Liver (tissue), 3 donors: ENCODE data around the gene TOB1.

Experiments
- NR2F2 ChIP-seq: IDR thresholded peaks from 2 replicates; pipeline ENCODE4 v1.6.1; 2016; ENCODE audit warnings: antibody characterized with exemption
- YY1 ChIP-seq: IDR thresholded peaks from 2 replicates; pipeline ENCODE4 v1.6.1; 2016; ENCODE audit warnings: antibody characterized with exemption, mild to moderate bottlenecking
- TF ChIP-seq, protein P1 (sequence below): fragments of 150-350 bp; IDR thresholded peaks from 2 replicates; pipeline ENCODE4 v1.5.1; 2017; ENCODE audit warnings: improper control_type of control experiment, low read depth, low read length; ENCODE audit not compliant: missing input control
- TF ChIP-seq, protein P2 (sequence below): IDR thresholded peaks from 2 replicates; pipeline ENCODE4 v1.6.1; 2016; ENCODE audit warnings: antibody characterized with exemption
- TF ChIP-seq, protein P3 (sequence below): IDR thresholded peaks from 2 replicates; pipeline ENCODE4 v1.6.1; 2016; ENCODE audit warnings: antibody characterized with exemption
- TF ChIP-seq, protein P4 (sequence below): IDR thresholded peaks from 2 replicates; pipeline ENCODE4 v1.6.1; 2016; ENCODE audit warnings: antibody characterized with exemption, mild to moderate bottlenecking
- donor health status: healthy.
- donor health status: healthy.

DNA sequence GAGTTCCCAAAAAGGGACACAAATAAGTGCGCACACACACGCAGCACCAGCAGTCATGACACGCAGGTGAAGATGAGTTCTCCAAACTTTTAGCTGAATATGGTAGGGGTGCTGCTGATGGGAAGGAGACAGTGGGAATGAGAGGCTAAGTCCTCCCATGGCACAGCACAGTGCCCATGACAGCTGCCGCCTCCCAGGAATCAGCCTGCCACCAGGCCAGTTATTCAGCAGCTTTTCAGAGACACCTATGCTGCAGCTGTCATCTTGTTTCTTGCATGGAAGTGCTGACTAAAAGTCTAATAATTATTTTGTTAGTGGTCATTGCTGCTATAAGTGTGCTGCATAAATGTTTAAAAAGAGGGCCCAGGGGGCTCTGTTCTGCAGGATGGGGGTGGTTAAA is 18.6 kb downstream of the TOB1 start:
- TF ChIP-seq, protein P1, sequence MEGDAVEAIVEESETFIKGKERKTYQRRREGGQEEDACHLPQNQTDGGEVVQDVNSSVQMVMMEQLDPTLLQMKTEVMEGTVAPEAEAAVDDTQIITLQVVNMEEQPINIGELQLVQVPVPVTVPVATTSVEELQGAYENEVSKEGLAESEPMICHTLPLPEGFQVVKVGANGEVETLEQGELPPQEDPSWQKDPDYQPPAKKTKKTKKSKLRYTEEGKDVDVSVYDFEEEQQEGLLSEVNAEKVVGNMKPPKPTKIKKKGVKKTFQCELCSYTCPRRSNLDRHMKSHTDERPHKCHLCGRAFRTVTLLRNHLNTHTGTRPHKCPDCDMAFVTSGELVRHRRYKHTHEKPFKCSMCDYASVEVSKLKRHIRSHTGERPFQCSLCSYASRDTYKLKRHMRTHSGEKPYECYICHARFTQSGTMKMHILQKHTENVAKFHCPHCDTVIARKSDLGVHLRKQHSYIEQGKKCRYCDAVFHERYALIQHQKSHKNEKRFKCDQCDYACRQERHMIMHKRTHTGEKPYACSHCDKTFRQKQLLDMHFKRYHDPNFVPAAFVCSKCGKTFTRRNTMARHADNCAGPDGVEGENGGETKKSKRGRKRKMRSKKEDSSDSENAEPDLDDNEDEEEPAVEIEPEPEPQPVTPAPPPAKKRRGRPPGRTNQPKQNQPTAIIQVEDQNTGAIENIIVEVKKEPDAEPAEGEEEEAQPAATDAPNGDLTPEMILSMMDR, result no peak
- TF ChIP-seq, protein P2, sequence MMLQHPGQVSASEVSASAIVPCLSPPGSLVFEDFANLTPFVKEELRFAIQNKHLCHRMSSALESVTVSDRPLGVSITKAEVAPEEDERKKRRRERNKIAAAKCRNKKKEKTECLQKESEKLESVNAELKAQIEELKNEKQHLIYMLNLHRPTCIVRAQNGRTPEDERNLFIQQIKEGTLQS, result no peak
- TF ChIP-seq YY1 (no peak), NR2F2 (no peak)
- TF ChIP-seq, protein P3, sequence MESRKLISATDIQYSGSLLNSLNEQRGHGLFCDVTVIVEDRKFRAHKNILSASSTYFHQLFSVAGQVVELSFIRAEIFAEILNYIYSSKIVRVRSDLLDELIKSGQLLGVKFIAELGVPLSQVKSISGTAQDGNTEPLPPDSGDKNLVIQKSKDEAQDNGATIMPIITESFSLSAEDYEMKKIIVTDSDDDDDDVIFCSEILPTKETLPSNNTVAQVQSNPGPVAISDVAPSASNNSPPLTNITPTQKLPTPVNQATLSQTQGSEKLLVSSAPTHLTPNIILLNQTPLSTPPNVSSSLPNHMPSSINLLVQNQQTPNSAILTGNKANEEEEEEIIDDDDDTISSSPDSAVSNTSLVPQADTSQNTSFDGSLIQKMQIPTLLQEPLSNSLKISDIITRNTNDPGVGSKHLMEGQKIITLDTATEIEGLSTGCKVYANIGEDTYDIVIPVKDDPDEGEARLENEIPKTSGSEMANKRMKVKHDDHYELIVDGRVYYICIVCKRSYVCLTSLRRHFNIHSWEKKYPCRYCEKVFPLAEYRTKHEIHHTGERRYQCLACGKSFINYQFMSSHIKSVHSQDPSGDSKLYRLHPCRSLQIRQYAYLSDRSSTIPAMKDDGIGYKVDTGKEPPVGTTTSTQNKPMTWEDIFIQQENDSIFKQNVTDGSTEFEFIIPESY, result no peak
- TF ChIP-seq, protein P4, sequence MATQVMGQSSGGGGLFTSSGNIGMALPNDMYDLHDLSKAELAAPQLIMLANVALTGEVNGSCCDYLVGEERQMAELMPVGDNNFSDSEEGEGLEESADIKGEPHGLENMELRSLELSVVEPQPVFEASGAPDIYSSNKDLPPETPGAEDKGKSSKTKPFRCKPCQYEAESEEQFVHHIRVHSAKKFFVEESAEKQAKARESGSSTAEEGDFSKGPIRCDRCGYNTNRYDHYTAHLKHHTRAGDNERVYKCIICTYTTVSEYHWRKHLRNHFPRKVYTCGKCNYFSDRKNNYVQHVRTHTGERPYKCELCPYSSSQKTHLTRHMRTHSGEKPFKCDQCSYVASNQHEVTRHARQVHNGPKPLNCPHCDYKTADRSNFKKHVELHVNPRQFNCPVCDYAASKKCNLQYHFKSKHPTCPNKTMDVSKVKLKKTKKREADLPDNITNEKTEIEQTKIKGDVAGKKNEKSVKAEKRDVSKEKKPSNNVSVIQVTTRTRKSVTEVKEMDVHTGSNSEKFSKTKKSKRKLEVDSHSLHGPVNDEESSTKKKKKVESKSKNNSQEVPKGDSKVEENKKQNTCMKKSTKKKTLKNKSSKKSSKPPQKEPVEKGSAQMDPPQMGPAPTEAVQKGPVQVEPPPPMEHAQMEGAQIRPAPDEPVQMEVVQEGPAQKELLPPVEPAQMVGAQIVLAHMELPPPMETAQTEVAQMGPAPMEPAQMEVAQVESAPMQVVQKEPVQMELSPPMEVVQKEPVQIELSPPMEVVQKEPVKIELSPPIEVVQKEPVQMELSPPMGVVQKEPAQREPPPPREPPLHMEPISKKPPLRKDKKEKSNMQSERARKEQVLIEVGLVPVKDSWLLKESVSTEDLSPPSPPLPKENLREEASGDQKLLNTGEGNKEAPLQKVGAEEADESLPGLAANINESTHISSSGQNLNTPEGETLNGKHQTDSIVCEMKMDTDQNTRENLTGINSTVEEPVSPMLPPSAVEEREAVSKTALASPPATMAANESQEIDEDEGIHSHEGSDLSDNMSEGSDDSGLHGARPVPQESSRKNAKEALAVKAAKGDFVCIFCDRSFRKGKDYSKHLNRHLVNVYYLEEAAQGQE, result no peak
